ENCODE data around the gene KLHL21. TPM values are rescaled to one million over a fixed set of nuclear protein-coding genes. Genes with fewer than 3 reads are reported as not detected.

KLHL21 gene
- total RNA-seq, 4 donors from 2014 or later, result 14.4 to 25.1 (median 18.2) TPM

GRCh38 chr1:6592865-6593593 is 9.6 kb downstream of the KLHL21 start:
- H3K27me3 ChIP-seq, result no peaks in the 10 kb centered on the region
- H3K9me3 ChIP-seq, result no peaks in the 10 kb centered on the region
- peaks cover 0 to 86% (median 0%) of the 10 kb centered on the region in 3 donors for H3K36me3 ChIP-seq
- TF ChIP-seq CTCF (IDR thresholded peaks at IDR 0.05) (no peak), POLR2A (IDR thresholded peaks at IDR 0.05) (no peak)
- H3K4me3 ChIP-seq, result no peak overlapping the region
- DNase-seq, result no peak
- H3K4me1 ChIP-seq, result peaks cover 0 to 29% (median 0%) of the 10 kb centered on the region in 4 donors
- no peak overlapping the region for H3K27ac ChIP-seq

GRCh38 chr1:6592441-6592840 is 10.2 kb downstream of the KLHL21 start:
- peaks cover 0 to 86% (median 0%) of the 10 kb centered on the region in 3 donors for H3K36me3 ChIP-seq
- no peak overlapping the region for H3K27ac ChIP-seq
- no peak overlapping the region for H3K4me3 ChIP-seq
- peaks cover 0 to 24% (median 0%) of the 10 kb centered on the region in 4 donors for H3K4me1 ChIP-seq
- no peaks in the 10 kb centered on the region for H3K9me3 ChIP-seq
- no peak for TF ChIP-seq POLR2A (IDR thresholded peaks at IDR 0.05)
- no peak for TF ChIP-seq CTCF (IDR thresholded peaks at IDR 0.05)
- DNase-seq, result no peak
- H3K27me3 ChIP-seq, result no peaks in the 10 kb centered on the region

GRCh38 chr1:6591644-6592043 is 11.0 kb downstream of the KLHL21 start:
- no peak overlapping the region for H3K4me3 ChIP-seq
- peaks cover 0 to 83% (median 0%) of the 10 kb centered on the region in 3 donors for H3K36me3 ChIP-seq
- H3K9me3 ChIP-seq, result no peaks in the 10 kb centered on the region
- peaks cover 0 to 16% (median 0%) of the 10 kb centered on the region in 4 donors for H3K4me1 ChIP-seq
- no peak for TF ChIP-seq CTCF (IDR thresholded peaks at IDR 0.05)
- no peak for TF ChIP-seq POLR2A (IDR thresholded peaks at IDR 0.05)
- no peak for DNase-seq
- peak overlapping the region in 1 of 4 donors; percentile 17 for H3K27ac ChIP-seq
- H3K27me3 ChIP-seq, result no peaks in the 10 kb centered on the region

GRCh38 chr1:6591222-6591621 is 11.4 kb downstream of the KLHL21 start:
- DNase-seq, result no peak
- no peak for TF ChIP-seq CTCF (IDR thresholded peaks at IDR 0.05)
- no peak for TF ChIP-seq POLR2A (IDR thresholded peaks at IDR 0.05)
- Histone ChIP-seq H3K9me3 (no peaks in the 10 kb centered on the region), H3K36me3 (peaks cover 0 to 80% (median 0%) of the 10 kb centered on the region in 3 donors), H3K4me1 (peaks cover 0 to 12% (median 0%) of the 10 kb centered on the region in 4 donors), H3K27ac (no peak overlapping the region), H3K4me3 (no peak overlapping the region), H3K27me3 (no peaks in the 10 kb centered on the region)

- H3K4me3 ChIP-seq, result no peak overlapping the region
- no peaks in the 10 kb centered on the region for H3K27me3 ChIP-seq
- peaks cover 0 to 69% (median 0%) of the 10 kb centered on the region in 3 donors for H3K36me3 ChIP-seq
- TF ChIP-seq CTCF (IDR thresholded peaks at IDR 0.05) (no peak), POLR2A (IDR thresholded peaks at IDR 0.05) (no peak)
- H3K9me3 ChIP-seq, result no peaks in the 10 kb centered on the region
- peaks cover 0 to under 1% (median 0%) of the 10 kb centered on the region in 4 donors for H3K4me1 ChIP-seq
- no peak for DNase-seq
- H3K27ac ChIP-seq, result no peak overlapping the region
Measured at GRCh38 chr1:6590046-6590445, 12.6 kb downstream of the KLHL21 start.
